GM23338 (cell line): ENCODE results near the gene NVL. TPM values are rescaled to one million over a fixed set of nuclear protein-coding genes. Genes with fewer than 3 reads are reported as not detected.

Source experiments
- ATAC-seq: fragments of 200-7000 bp; cut with Tn5 transposase; 3 replicates; pipeline ENCODE4 v1.9.1; 2020
- DNase-seq: peaks from one replicate; pipeline ENCODE4 v3.0.0-alpha.2; 2015; ENCODE audit warnings: low spot score
- H2AFZ ChIP-seq: fragments of 200-600 bp; sonication (generic); 2 replicates; pipeline ENCODE4 v1.8.0; 2016; ENCODE audit warnings: antibody characterized with exemption, mild to moderate bottlenecking, moderate library complexity
- H3F3A ChIP-seq: fragments of 200-600 bp; sonication (generic); replicated peaks from 2 replicates; pipeline ENCODE4 v1.8.0; 2017; ENCODE audit warnings: antibody characterized with exemption, mixed run types, low read depth
- H3K27ac ChIP-seq: fragments of 200-600 bp; sonication (generic); 2 replicates; pipeline ENCODE4 v1.6.1; 2016; ENCODE audit warnings: low read depth
- H3K27me3 ChIP-seq: fragments of 200-600 bp; sonication (generic); 2 replicates; pipeline ENCODE4 v1.8.0; 2016; ENCODE audit warnings: mild to moderate bottlenecking, mixed run types, moderate library complexity; ENCODE audit not compliant: insufficient read depth
- H3K36me3 ChIP-seq: fragments of 200-600 bp; sonication (generic); 2 replicates; pipeline ENCODE4 v1.8.0; 2016; ENCODE audit warnings: mild to moderate bottlenecking; ENCODE audit not compliant: insufficient read depth
- H3K4me1 ChIP-seq: fragments of 200-600 bp; sonication (generic); 2 replicates; pipeline ENCODE4 v1.8.0; 2016; ENCODE audit warnings: mild to moderate bottlenecking, moderate library complexity; ENCODE audit not compliant: insufficient read depth
- H3K4me2 ChIP-seq: fragments of 200-600 bp; sonication (generic); 2 replicates; pipeline ENCODE4 v1.7.1; 2017; ENCODE audit warnings: mixed run types
- H3K4me3 ChIP-seq: fragments of 200-600 bp; sonication (generic); 2 replicates; pipeline ENCODE4 v1.6.1; 2016; ENCODE audit warnings: mixed run types
- H3K79me2 ChIP-seq: fragments of 200-600 bp; sonication (generic); replicated peaks from 2 replicates; pipeline ENCODE4 v1.8.0; 2017; ENCODE audit warnings: mild to moderate bottlenecking; ENCODE audit not compliant: insufficient read depth
- H3K9me2 ChIP-seq: fragments of 200-600 bp; sonication (generic); 2 replicates; pipeline ENCODE4 v1.8.0; 2017; ENCODE audit not compliant: insufficient read depth
- H4K20me1 ChIP-seq: fragments of 200-600 bp; sonication (generic); replicated peaks from 2 replicates; pipeline ENCODE4 v1.8.0; 2017; ENCODE audit warnings: mild to moderate bottlenecking; ENCODE audit not compliant: insufficient read depth
- H3K27ac Mint-ChIP-seq: 2 replicates; pipeline ENCODE4 v1.8.0; 2020; ENCODE audit warnings: inconsistent platforms, mild to moderate bottlenecking, moderate library complexity, mixed read lengths
- H3K27me3 Mint-ChIP-seq: 3 replicates; pipeline ENCODE4 v1.8.0; 2022; ENCODE audit warnings: low read depth, mild to moderate bottlenecking, moderate library complexity, mixed read lengths, inconsistent platforms; ENCODE audit not compliant: insufficient read depth, poor library complexity
- H3K36me3 Mint-ChIP-seq: 3 replicates; pipeline ENCODE4 v1.8.0; 2021; ENCODE audit warnings: low read depth, mild to moderate bottlenecking, inconsistent platforms, moderate library complexity, mixed read lengths
- H3K4me1 Mint-ChIP-seq: 3 replicates; pipeline ENCODE4 v1.8.0; 2020; ENCODE audit warnings: mild to moderate bottlenecking, inconsistent platforms, mixed read lengths
- H3K4me3 Mint-ChIP-seq: 3 replicates; pipeline ENCODE4 v1.8.0; 2021; ENCODE audit warnings: moderate library complexity, mild to moderate bottlenecking, inconsistent platforms, mixed read lengths
- H3K9me3 Mint-ChIP-seq: 3 replicates; pipeline ENCODE4 v1.8.0; 2020; ENCODE audit warnings: moderate library complexity, mild to moderate bottlenecking, inconsistent platforms, mixed read lengths
- CREB1 ChIP-seq: fragments of 250-450 bp; sonication (Bioruptor Pico); IDR thresholded peaks from 2 replicates; pipeline ENCODE4 v1.5.0; 2020; ENCODE audit warnings: low read depth, mild to moderate bottlenecking, moderate library complexity
- CTCF ChIP-seq, 2 experiments: fragments of 200-600 bp in 1 of 2; sonication (generic) in 1 of 2; conservative IDR thresholded peaks; 2 replicates each; pipeline versions ENCODE4 v1.5.1 to v1.6.1; 2016 to 2017; ENCODE audit warnings: antibody characterized with exemption in 2 of 2, low read depth in 2 of 2, mild to moderate bottlenecking in 2 of 2, moderate library complexity in 1 of 2
- ETS1 ChIP-seq: IDR thresholded peaks from 2 replicates; pipeline ENCODE4 v1.6.1; 2016; ENCODE audit warnings: antibody characterized with exemption
- EZH2 ChIP-seq: fragments of 200-600 bp; sonication (generic); IDR thresholded peaks from one replicate; pipeline ENCODE4 v1.8.0; 2017; ENCODE audit warnings: antibody characterized with exemption, mild to moderate bottlenecking, low read depth; ENCODE audit not compliant: unreplicated experiment
- EZH2phosphoT487 ChIP-seq: fragments of 200-600 bp; sonication (generic); IDR thresholded peaks from one replicate; pipeline ENCODE4 v1.8.1; 2018; ENCODE audit warnings: antibody characterized with exemption; ENCODE audit not compliant: unreplicated experiment
- NANOG ChIP-seq: IDR thresholded peaks from 2 replicates; pipeline ENCODE4 v1.6.1; 2016; ENCODE audit warnings: antibody characterized with exemption, borderline replicate concordance
- REST ChIP-seq: IDR thresholded peaks from one replicate; pipeline ENCODE4 v1.6.1; 2018; ENCODE audit warnings: antibody characterized with exemption; ENCODE audit not compliant: unreplicated experiment
- STAT1 ChIP-seq: IDR thresholded peaks from one replicate; pipeline ENCODE4 v1.6.1; 2016; ENCODE audit warnings: antibody characterized with exemption; ENCODE audit not compliant: unreplicated experiment
- ZNF331 ChIP-seq: fragments of 250-450 bp; sonication (Bioruptor Pico); IDR thresholded peaks from 2 replicates; pipeline ENCODE4 v1.5.0; 2020; ENCODE audit warnings: low read depth, mild to moderate bottlenecking, moderate library complexity
- ZNF462 ChIP-seq: fragments of 250-450 bp; sonication (Bioruptor Pico); IDR thresholded peaks from 2 replicates; pipeline ENCODE4 v1.5.0; 2020; ENCODE audit warnings: mild to moderate bottlenecking, moderate library complexity
- polyA plus RNA-seq: library from polyadenylated mRNA; unstranded; fragments of >200 nt; fragmentation: Nextera tagmentation; extraction: Ambion mirVana; gene quantifications from 2 replicates; pipeline ENCODE4 v1.2.1, GENCODE V29; 2016
- total RNA-seq: library from RNA; depleted of rRNA; stranded (reverse); fragments of >200 nt; shearing (Covaris generic); gene quantifications from 2 replicates; pipeline ENCODE4 v1.2.3, GENCODE V29; 2014

The NVL gene
- total and polyA plus RNA-seq, 2 experiments from 2014 or later, result 44.4 to 71.7 TPM

GRCh38 chr1:224292419-224292818, 37.6 kb downstream of the NVL start (continued):
- TF ChIP-seq CTCF (conservative IDR thresholded peaks at IDR 0.05; ENCODE audit: low read depth in 2 of 2), result no peak

- H3K79me2 ChIP-seq, result no peaks in the 10 kb centered on the region
- no peak overlapping the region for H2AFZ ChIP-seq
- no peak overlapping the region for H3K4me3 Mint-ChIP-seq
- peaks cover 13% of the 10 kb centered on the region; the same call in 2 of the 3 replicates for H3K4me1 Mint-ChIP-seq
- H3K9me2 ChIP-seq, result no peaks in the 10 kb centered on the region
- DNase-seq (no peak), ATAC-seq (no peak)
- H4K20me1 ChIP-seq, result peaks cover 3% of the 10 kb centered on the region; the same call in 1 of the 2 replicates
- H3K4me2 ChIP-seq, result no peak overlapping the region
- H3K36me3 Mint-ChIP-seq, result peaks cover 61% of the 10 kb centered on the region
- H3F3A ChIP-seq, result peaks cover 3% of the 10 kb centered on the region
- no peaks in the 10 kb centered on the region for H3K4me1 ChIP-seq
- H3K4me3 ChIP-seq, result no peak overlapping the region
- no peaks in the 10 kb centered on the region for H3K27me3 Mint-ChIP-seq
- peak overlapping the region; percentile 46 for H3K27ac ChIP-seq
- H3K27ac Mint-ChIP-seq, result peak overlapping the region; percentile 32; the same call in 1 of the 2 replicates
- H3K36me3 ChIP-seq, result peaks cover 41% of the 10 kb centered on the region
- H3K9me3 Mint-ChIP-seq, result no peaks in the 10 kb centered on the region
- no peaks in the 10 kb centered on the region for H3K27me3 ChIP-seq
- TF ChIP-seq EZH2phosphoT487, result no peak
- no peak for TF ChIP-seq REST
- no peak for TF ChIP-seq STAT1
- no peak for TF ChIP-seq CREB1
- no peak for TF ChIP-seq ETS1
- no peak for TF ChIP-seq ZNF462 (CRISPR knock-in tag)
- no peak for TF ChIP-seq NANOG
- TF ChIP-seq ZNF331 (CRISPR knock-in tag), result no peak
- no peak for TF ChIP-seq CTCF (conservative IDR thresholded peaks at IDR 0.05; ENCODE audit: low read depth in 2 of 2)
- TF ChIP-seq EZH2, result no peak
Measured at GRCh38 chr1:224289396-224289795, 40.6 kb downstream of the NVL start.
